CD4-positive, alpha-beta memory T cell (primary cell): ENCODE data around the gene NRM. TPM values are rescaled to one million over a fixed set of nuclear protein-coding genes. Genes with fewer than 3 reads are reported as not detected.

Experiments
- CTCF ChIA-PET: fragments of 350-600 bp; sonication (Branson Sonifier 250); formaldehyde crosslinking; loops from one replicate; lab custom pipeline; 2021; ENCODE audit warnings: inconsistent platforms; ENCODE audit not compliant: partially characterized antibody; lab: Charles Lee
- POLR2A ChIA-PET: fragments of 350-600 bp; sonication (Branson Sonifier 250); formaldehyde crosslinking; loops from one replicate; lab custom pipeline; 2021; ENCODE audit not compliant: partially characterized antibody; lab: Charles Lee
- DNase-seq, 5 donors: peaks; one replicate each; pipeline versions ENCODE4 v3.0.0 to v3.0.0-alpha.2; 2020 to 2022; ENCODE audit warnings: mixed read lengths in 1 of 5
- H3K27ac ChIP-seq: one replicate; pipeline ENCODE4 v1.7.0; 2013; ENCODE audit warnings: low read depth, low read length
- H3K27me3 ChIP-seq: 2 replicates; pipeline ENCODE4 v1.7.0; 2013; ENCODE audit warnings: mild to moderate bottlenecking, low read length, moderate library complexity; ENCODE audit not compliant: insufficient read depth
- H3K36me3 ChIP-seq: 2 replicates; pipeline ENCODE4 v1.7.0; 2013; ENCODE audit warnings: mild to moderate bottlenecking, low read length, moderate library complexity; ENCODE audit not compliant: insufficient read depth
- H3K4me1 ChIP-seq: 2 replicates; pipeline ENCODE4 v1.7.0; 2013; ENCODE audit warnings: mild to moderate bottlenecking, low read length, moderate library complexity; ENCODE audit not compliant: insufficient read depth
- H3K4me3 ChIP-seq, 2 donors: one replicate each; pipeline ENCODE4 v1.7.0; 2013; ENCODE audit warnings: low read length in 2 of 2, mild to moderate bottlenecking in 1 of 2
- H3K9me3 ChIP-seq, 2 donors: one replicate each; pipeline ENCODE4 v1.7.0; 2013; ENCODE audit warnings: low read length in 2 of 2, control low read depth in 1 of 2; ENCODE audit not compliant: control insufficient read depth in 1 of 2
- H3K27ac Mint-ChIP-seq, 7 donors: one replicate each; pipeline ENCODE4 v1.8.0; 2020 to 2021; ENCODE audit warnings: mixed read lengths in 7 of 7, mild to moderate bottlenecking in 6 of 7, inconsistent platforms in 3 of 7, moderate library complexity in 3 of 7
- H3K27me3 Mint-ChIP-seq, 2 donors: one replicate each; pipeline ENCODE4 v1.8.0; 2020 to 2021; ENCODE audit warnings: mixed read lengths in 2 of 2
- H3K36me3 Mint-ChIP-seq, 2 donors: one replicate each; pipeline ENCODE4 v1.8.0; 2020 to 2021; ENCODE audit warnings: mixed read lengths in 2 of 2, inconsistent platforms in 1 of 2, mild to moderate bottlenecking in 1 of 2
- H3K4me1 Mint-ChIP-seq, 4 donors: one replicate each; pipeline ENCODE4 v1.8.0; 2020 to 2021; ENCODE audit warnings: mixed read lengths in 4 of 4, mild to moderate bottlenecking in 1 of 4
- H3K4me3 Mint-ChIP-seq, 8 donors: one replicate each; pipeline ENCODE4 v1.8.0; 2020 to 2021; ENCODE audit warnings: mixed read lengths in 8 of 8, mild to moderate bottlenecking in 7 of 8, moderate library complexity in 6 of 8, inconsistent platforms in 3 of 8
- H3K9me3 Mint-ChIP-seq, 8 donors: one replicate each; pipeline ENCODE4 v1.8.0; 2020 to 2021; ENCODE audit warnings: mixed read lengths in 8 of 8, mild to moderate bottlenecking in 5 of 8, inconsistent platforms in 3 of 8, moderate library complexity in 1 of 8
- intact Hi-C: fragments of 100-400 bp; cut with micrococcal nuclease; formaldehyde crosslinking; loops from one replicate; pipeline ENCODE4 v1.15.1; 2023
- polyA plus RNA-seq, 2 donors: library from polyadenylated mRNA; unstranded; fragments of 300-500 nt; fragmentation: Illumina TruSeq; gene quantifications; one replicate each; pipeline ENCODE4 v1.2.3, GENCODE V29; 2021
- total RNA-seq, 2 experiments: library from RNA; stranded (reverse); gene quantifications; one replicate each; pipeline ENCODE4 v1.2.3, GENCODE V29; 2021

Gene NRM
- total and polyA plus RNA-seq, 4 experiments from 2014 or later = 6.4 to 15.8 (median 7.8) TPM

DNA sequence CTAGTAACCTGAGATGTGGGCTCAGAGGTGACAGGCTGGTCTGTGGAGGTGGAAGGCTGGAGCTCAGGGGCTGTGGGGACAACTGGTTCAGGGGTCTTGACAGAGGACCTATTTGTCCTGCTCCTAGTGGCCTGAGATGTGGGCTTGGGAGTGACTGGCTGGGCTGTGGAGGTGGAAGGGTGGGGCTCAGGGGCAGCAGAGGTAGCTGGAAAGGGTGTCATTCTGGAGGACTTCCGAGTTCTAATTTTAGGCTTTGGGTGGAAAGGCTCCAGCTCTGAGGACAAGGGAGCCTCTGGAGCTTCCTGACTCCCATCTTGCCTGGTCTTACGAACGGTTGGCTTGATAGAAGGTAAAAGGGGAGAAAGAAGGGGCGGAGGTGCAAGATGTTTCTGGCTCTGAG, 14.8 kb upstream of the NRM start:
- Mint-ChIP-seq H3K9me3 (no peaks in the 10 kb centered on the region), H3K27ac (peak overlapping the region in 2 of 7 donors; percentile 15 to 42), H3K36me3 (peaks cover 54 to 63% of the 10 kb centered on the region in 2 donors), H3K4me1 (peaks cover 0 to 6% (median 3%) of the 10 kb centered on the region in 4 donors), H3K4me3 (no peak overlapping the region), H3K27me3 (no peaks in the 10 kb centered on the region)
- no peak overlapping the region for H3K4me3 ChIP-seq
- POLR2A ChIA-PET = interaction anchor here (1.1 to 47.0 kb wide), 3 partner anchors 10 to 20 kb away, joined by 3 to 1474 read pairs (median 5); partner anchors contain the start of genes DHX16, MDC1, NRM and PPP1R18
- intact Hi-C loops = no loop called here
- no peaks in the 10 kb centered on the region for H3K4me1 ChIP-seq
- no peaks in the 10 kb centered on the region for H3K9me3 ChIP-seq
- H3K27ac ChIP-seq = no peak overlapping the region
- CTCF ChIA-PET = interaction anchor here (1.7 to 1.8 kb wide), 2 partner anchors 11 to 26 kb away, joined by 4 to 6 read pairs; partner anchors contain the start of gene MDC1
- no peak for DNase-seq
- peaks cover 16% of the 10 kb centered on the region for H3K36me3 ChIP-seq
- no peaks in the 10 kb centered on the region for H3K27me3 ChIP-seq

DNA sequence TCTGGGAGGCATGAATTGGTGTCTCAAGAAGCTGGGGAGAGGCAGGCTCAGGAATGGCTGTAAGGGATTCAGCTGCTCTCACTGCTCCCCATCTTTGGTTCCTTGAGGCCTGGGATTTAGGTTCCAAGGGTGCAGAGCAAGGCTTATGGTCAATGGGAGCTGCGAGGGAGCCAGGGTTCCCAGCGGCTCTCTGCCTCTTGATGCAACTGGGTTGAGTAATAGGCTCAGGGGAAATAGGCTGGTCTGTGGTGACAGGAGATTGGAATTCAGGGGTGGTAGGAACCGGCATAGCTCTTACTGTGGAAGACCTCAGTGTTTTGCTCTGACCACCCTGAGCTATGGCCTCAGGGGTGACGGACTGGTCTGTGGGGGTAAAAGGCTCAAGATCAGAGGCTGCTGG, 13.0 kb upstream of the NRM start:
- Histone ChIP-seq H3K9me3 (no peaks in the 10 kb centered on the region), H3K36me3 (peaks cover 13% of the 10 kb centered on the region), H3K27ac (no peak overlapping the region), H3K4me1 (no peaks in the 10 kb centered on the region), H3K27me3 (no peaks in the 10 kb centered on the region), H3K4me3 (no peak overlapping the region)
- CTCF ChIA-PET = interaction anchor here (0.6 to 1.6 kb wide), 4 partner anchors 18 to 990 kb away, joined by 3 to 6 read pairs (median 4); no protein-coding TSS in a partner anchor
- no peak for DNase-seq
- Mint-ChIP-seq H3K36me3 (peaks cover 46 to 58% of the 10 kb centered on the region in 2 donors), H3K27me3 (no peaks in the 10 kb centered on the region), H3K4me3 (no peak overlapping the region), H3K4me1 (peaks cover 0 to 5% (median 2%) of the 10 kb centered on the region in 4 donors), H3K27ac (no peak overlapping the region), H3K9me3 (no peaks in the 10 kb centered on the region)
- POLR2A ChIA-PET = interaction anchor here (1.1 to 47.0 kb wide), 3 partner anchors 13 to 18 kb away, joined by 3 to 1474 read pairs (median 11); partner anchors contain the start of genes DHX16, MDC1, NRM and PPP1R18
- intact Hi-C loops = no loop called here

DNA sequence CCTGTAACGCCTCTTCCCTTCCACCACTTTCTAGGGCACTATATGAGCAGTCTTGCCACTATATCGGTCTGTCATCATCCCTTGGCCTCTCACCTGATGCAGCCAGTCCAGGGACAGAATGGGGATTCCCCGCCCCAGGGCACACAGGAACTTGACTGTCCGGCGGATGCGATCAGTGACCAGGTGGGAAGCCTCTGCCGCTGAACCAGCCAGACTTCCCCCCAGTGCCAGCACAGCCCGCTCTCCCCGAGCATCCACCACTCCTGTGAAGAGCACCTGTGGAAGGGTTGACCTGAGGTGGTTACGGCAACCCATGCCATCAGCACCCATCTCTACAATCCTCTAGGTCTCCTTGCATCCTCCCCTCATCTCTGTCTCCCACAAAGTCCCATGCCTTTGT, 12.2 kb upstream of the NRM start:
- H3K4me3 ChIP-seq = no peak overlapping the region
- Mint-ChIP-seq H3K9me3 (no peaks in the 10 kb centered on the region), H3K4me3 (no peak overlapping the region), H3K27ac (peak overlapping the region in 1 of 7 donors; percentile 69), H3K4me1 (peaks cover 0 to 5% (median 2%) of the 10 kb centered on the region in 4 donors), H3K27me3 (no peaks in the 10 kb centered on the region), H3K36me3 (peaks cover 44 to 54% of the 10 kb centered on the region in 2 donors)
- no peak for DNase-seq
- H3K27me3 ChIP-seq = no peaks in the 10 kb centered on the region
- no peak overlapping the region for H3K27ac ChIP-seq
- intact Hi-C loops = no loop called here
- POLR2A ChIA-PET = interaction anchor here (2.0 to 47.0 kb wide), 2 partner anchors 14 to 18 kb away, joined by 11 to 1474 read pairs; partner anchors contain the start of genes DHX16, MDC1, NRM and PPP1R18
- H3K9me3 ChIP-seq = no peaks in the 10 kb centered on the region
- CTCF ChIA-PET = interaction anchor here (1.4 kb wide), 1 partner anchor 24 kb away, joined by 6 read pairs; no protein-coding TSS in a partner anchor
- peaks cover 13% of the 10 kb centered on the region for H3K36me3 ChIP-seq
- H3K4me1 ChIP-seq = no peaks in the 10 kb centered on the region

DNA sequence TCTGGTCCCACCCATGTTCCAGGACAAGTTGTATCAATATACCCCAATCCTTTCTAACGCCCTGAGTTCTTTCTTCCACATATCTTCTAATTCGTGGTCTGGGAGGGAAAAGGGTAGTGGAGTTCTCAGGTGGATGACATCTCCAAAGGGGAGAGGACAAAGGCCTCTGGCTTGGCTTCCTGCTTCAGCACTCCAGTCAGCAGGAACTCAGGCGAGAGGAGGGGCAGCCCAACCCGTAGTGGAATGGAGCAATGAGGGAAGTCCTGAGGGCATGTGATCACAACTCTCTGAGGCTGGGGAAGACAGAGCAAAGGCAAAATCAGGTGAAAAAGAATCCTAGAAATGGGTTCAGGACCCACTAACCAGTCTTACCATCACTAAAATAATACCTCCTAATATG, 9.6 kb upstream of the NRM start:
- intact Hi-C loops = no loop called here
- Mint-ChIP-seq H3K9me3 (no peaks in the 10 kb centered on the region), H3K4me1 (peaks cover 0 to 1% (median 0%) of the 10 kb centered on the region in 4 donors), H3K4me3 (no peak overlapping the region), H3K27me3 (no peaks in the 10 kb centered on the region), H3K36me3 (peaks cover 29 to 37% of the 10 kb centered on the region in 2 donors), H3K27ac (peak overlapping the region in 1 of 7 donors; percentile 38)
- Histone ChIP-seq H3K27ac (no peak overlapping the region), H3K9me3 (no peaks in the 10 kb centered on the region), H3K4me1 (no peaks in the 10 kb centered on the region), H3K4me3 (no peak overlapping the region), H3K36me3 (peaks cover 5% of the 10 kb centered on the region), H3K27me3 (no peaks in the 10 kb centered on the region)
- POLR2A ChIA-PET = interaction anchor here (29.9 to 47.0 kb wide), 2 partner anchors 10 to 15 kb away, joined by 1474 read pairs; partner anchors contain the start of genes DHX16, MDC1, NRM and PPP1R18
- DNase-seq = no peak
- CTCF ChIA-PET = interaction anchor here (0.7 kb wide), 2 partner anchors 17 to 302 kb away, joined by 3 read pairs; partner anchors contain the start of gene MDC1

DNA sequence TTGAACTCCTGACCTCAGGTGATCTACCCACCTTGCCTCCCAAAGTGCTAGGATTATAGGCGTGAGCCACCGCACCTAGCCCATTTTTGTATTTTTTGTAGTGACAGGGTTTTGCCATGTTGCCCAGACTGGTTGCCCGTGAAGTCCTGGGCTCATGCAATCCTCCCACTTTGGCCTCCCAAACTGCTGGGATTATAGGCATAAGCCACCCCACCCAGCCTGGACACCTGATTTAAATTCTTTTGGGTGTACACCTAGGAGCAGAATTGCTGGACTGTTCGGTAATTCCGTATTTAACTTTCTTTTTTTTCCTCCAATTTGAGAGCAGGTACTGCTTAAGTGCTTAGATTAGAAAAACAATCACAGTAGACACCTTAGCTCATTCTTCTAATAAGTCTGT, 5.6 kb upstream of the NRM start:
- H3K27me3 ChIP-seq = no peaks in the 10 kb centered on the region
- H3K4me3 Mint-ChIP-seq = no peak overlapping the region
- H3K4me1 ChIP-seq = peaks cover 3% of the 10 kb centered on the region
- H3K36me3 ChIP-seq = no peaks in the 10 kb centered on the region
- H3K27me3 Mint-ChIP-seq = no peaks in the 10 kb centered on the region
- no peak overlapping the region for H3K27ac ChIP-seq
- intact Hi-C loops = no loop called here
- no peaks in the 10 kb centered on the region for H3K9me3 Mint-ChIP-seq
- DNase-seq = no peak
- POLR2A ChIA-PET = interaction anchor here (29.9 to 47.0 kb wide), 2 partner anchors 11 to 14 kb away, joined by 1474 read pairs; partner anchors contain the start of genes DHX16, MDC1, NRM and PPP1R18
- no peak overlapping the region for H3K27ac Mint-ChIP-seq
- no peaks in the 10 kb centered on the region for H3K9me3 ChIP-seq
- peaks cover 1 to 5% of the 10 kb centered on the region in 2 donors for H3K36me3 Mint-ChIP-seq
- CTCF ChIA-PET = interaction anchor here (0.8 to 2.0 kb wide), 4 partner anchors 15 to 34 kb away, joined by 3 to 9 read pairs (median 4); no protein-coding TSS in a partner anchor
- H3K4me3 ChIP-seq = no peak overlapping the region
- peaks cover 3 to 7% (median 5%) of the 10 kb centered on the region in 4 donors for H3K4me1 Mint-ChIP-seq

DNA sequence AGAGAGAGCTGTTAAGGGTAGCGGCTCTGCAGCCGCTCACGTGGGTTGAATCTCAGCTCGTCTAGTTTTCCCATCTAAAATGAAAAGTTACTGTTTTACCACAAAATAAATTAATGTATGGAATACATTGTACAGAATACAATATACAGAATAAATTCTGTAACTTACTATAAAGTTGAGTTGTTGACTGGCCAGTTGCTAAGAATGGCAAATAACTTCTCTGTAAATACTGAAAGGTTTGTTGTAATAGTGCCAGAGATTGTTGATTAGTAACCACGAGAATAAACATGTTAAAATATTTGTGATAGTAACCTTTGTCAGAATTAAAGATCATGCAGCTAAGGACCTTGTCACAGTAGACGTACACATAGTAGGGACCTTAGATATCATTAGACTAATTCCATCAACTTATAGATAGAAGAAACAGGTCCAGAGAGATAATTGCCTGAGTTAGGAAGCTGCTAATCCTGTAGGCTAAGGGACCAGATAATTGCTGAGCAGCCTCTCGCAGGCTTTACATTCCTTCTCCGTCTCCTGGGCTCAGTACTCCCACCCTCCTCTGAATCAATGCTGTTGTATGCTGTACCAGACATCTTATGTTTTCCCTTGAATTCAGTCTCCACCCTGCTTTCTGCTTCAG, 544 bp upstream of the NRM start:
- H3K27me3 Mint-ChIP-seq = no peaks in the 10 kb centered on the region
- Histone ChIP-seq H3K36me3 (no peaks in the 10 kb centered on the region), H3K27ac (peak overlapping the region; percentile 46), H3K4me3 (peak overlapping the region in 1 of 2 donors; percentile 68), H3K27me3 (no peaks in the 10 kb centered on the region), H3K4me1 (peaks cover 40% of the 10 kb centered on the region), H3K9me3 (no peaks in the 10 kb centered on the region)
- peaks cover 0 to 12% of the 10 kb centered on the region in 2 donors for H3K36me3 Mint-ChIP-seq
- no peak for DNase-seq
- intact Hi-C loops = no loop called here
- H3K9me3 Mint-ChIP-seq = no peaks in the 10 kb centered on the region
- CTCF ChIA-PET = interaction anchor here (0.7 to 3.3 kb wide), 4 partner anchors 12 to 40 kb away, joined by 3 to 22 read pairs (median 8); no protein-coding TSS in a partner anchor
- peak overlapping the region; percentile 85 to 91 (median 89) for H3K4me3 Mint-ChIP-seq
- POLR2A ChIA-PET = interaction anchor here (4.7 to 47.0 kb wide), 3 partner anchors 6 to 77 kb away, joined by 27 to 1474 read pairs (median 1474); partner anchors contain the start of genes DHX16, MDC1, NRM and PPP1R18
- peak overlapping the region; percentile 49 to 96 (median 86) for H3K27ac Mint-ChIP-seq
- peaks cover 35 to 47% (median 40%) of the 10 kb centered on the region in 4 donors for H3K4me1 Mint-ChIP-seq
